Neural cell (in vitro differentiated cells): ENCODE measurements around the gene CENPT. TPM values are rescaled to one million over a fixed set of nuclear protein-coding genes. Genes with fewer than 3 reads are reported as not detected.

Experiments used
- H2AFZ ChIP-seq: fragments of 200-600, 300-800 bp; sonication (generic), shearing (Covaris generic); 2 replicates; pipeline ENCODE4 v1.6.0; 2014; ENCODE audit warnings: low read depth, mild to moderate bottlenecking, antibody characterized with exemption, low read length, moderate library complexity
- H3F3A ChIP-seq: fragments of 200-600 bp; shearing (Covaris generic); 2 replicates; pipeline ENCODE4 v1.6.1; 2016; ENCODE audit warnings: mild to moderate bottlenecking, moderate library complexity, mixed read lengths, antibody characterized with exemption, low read length; ENCODE audit not compliant: insufficient read depth, poor library complexity, severe bottlenecking
- H3K27ac ChIP-seq: fragments of 200-600, 300-800 bp; sonication (generic), shearing (Covaris generic); 2 replicates; pipeline ENCODE4 v1.5.1; 2014; ENCODE audit warnings: mild to moderate bottlenecking, low read length, moderate library complexity
- H3K27me3 ChIP-seq: fragments of 300-800, 200-600 bp; sonication (generic), shearing (Covaris generic); 2 replicates; pipeline ENCODE4 v1.6.0; 2014; ENCODE audit warnings: mild to moderate bottlenecking, low read depth, low read length, moderate library complexity; ENCODE audit not compliant: insufficient read depth
- H3K36me3 ChIP-seq: fragments of 300-800, 200-600 bp; sonication (generic), shearing (Covaris generic); 2 replicates; pipeline ENCODE4 v1.5.1; 2014; ENCODE audit warnings: mild to moderate bottlenecking, antibody characterized with exemption, low read length, moderate library complexity; ENCODE audit not compliant: insufficient read depth
- H3K4me2 ChIP-seq: fragments of 300-800, 200-600 bp; sonication (generic), shearing (Covaris generic); 2 replicates; pipeline ENCODE4 v1.6.0; 2014; ENCODE audit warnings: mild to moderate bottlenecking, low read length
- H3K4me3 ChIP-seq: fragments of 300-800, 200-600 bp; sonication (generic), shearing (Covaris generic); 2 replicates; pipeline ENCODE4 v1.5.1; 2014; ENCODE audit warnings: mild to moderate bottlenecking, low read length, moderate library complexity
- H3K79me2 ChIP-seq: fragments of 200-600 bp; shearing (Covaris generic); replicated peaks from 2 replicates; pipeline ENCODE4 v1.6.0; 2014; ENCODE audit warnings: mild to moderate bottlenecking, low read length, moderate library complexity; ENCODE audit not compliant: insufficient read depth
- H3K9ac ChIP-seq: fragments of 300-800, 200-600 bp; sonication (generic), shearing (Covaris generic); 2 replicates; pipeline ENCODE4 v1.6.1; 2016; ENCODE audit warnings: mild to moderate bottlenecking, low read length, mixed read lengths
- H3K9me2 ChIP-seq: fragments of 200-600 bp; shearing (Covaris generic); 2 replicates; pipeline ENCODE4 v1.6.1; 2016; ENCODE audit warnings: mild to moderate bottlenecking, low read length, mixed read lengths; ENCODE audit not compliant: insufficient read depth
- H3K9me3 ChIP-seq: fragments of 200-600, 300-800 bp; sonication (generic), shearing (Covaris generic); 2 replicates; pipeline ENCODE4 v1.6.1; 2016; ENCODE audit warnings: mild to moderate bottlenecking, mixed run types, low read length, moderate library complexity, mixed read lengths
- H4K20me1 ChIP-seq: fragments of 200-600 bp; shearing (Covaris generic); 2 replicates; pipeline ENCODE4 v1.6.1; 2016; ENCODE audit warnings: mild to moderate bottlenecking, mixed run types; ENCODE audit not compliant: insufficient read depth
- EP300 ChIP-seq: fragments of 450-650 bp; conservative IDR thresholded peaks from 2 replicates; pipeline ENCODE4 v1.6.1; 2014; ENCODE audit warnings: antibody characterized with exemption, mild to moderate bottlenecking, moderate library complexity; ENCODE audit not compliant: poor library complexity, severe bottlenecking
- EZH2 ChIP-seq: fragments of 200-600, 300-800 bp; shearing (Covaris generic), sonication (generic); IDR thresholded peaks from 2 replicates; pipeline ENCODE4 v1.6.1; 2014; ENCODE audit warnings: antibody characterized with exemption, low read length, borderline replicate concordance, mild to moderate bottlenecking; ENCODE audit not compliant: insufficient read depth, poor library complexity, severe bottlenecking
- MXI1 ChIP-seq: fragments of 450-650 bp; conservative IDR thresholded peaks from 2 replicates; pipeline ENCODE4 v1.6.1; 2014; ENCODE audit warnings: antibody characterized with exemption, mild to moderate bottlenecking; ENCODE audit not compliant: poor library complexity, severe bottlenecking
- POLR2AphosphoS5 ChIP-seq: IDR thresholded peaks from 2 replicates; pipeline ENCODE4 v1.6.1; 2012
- RAD21 ChIP-seq: fragments of 450-650 bp; conservative IDR thresholded peaks from 2 replicates; pipeline ENCODE4 v1.6.1; 2014; ENCODE audit warnings: antibody characterized with exemption, mild to moderate bottlenecking, moderate library complexity
- REST ChIP-seq: IDR thresholded peaks from 2 replicates; pipeline ENCODE4 v1.6.1; 2012; ENCODE audit warnings: borderline replicate concordance
- SMC3 ChIP-seq: fragments of 450-650 bp; conservative IDR thresholded peaks from 2 replicates; pipeline ENCODE4 v1.6.1; 2014; ENCODE audit warnings: antibody characterized with exemption, mild to moderate bottlenecking, moderate library complexity; ENCODE audit not compliant: poor library complexity
- TAF1 ChIP-seq: IDR thresholded peaks from 2 replicates; pipeline ENCODE4 v1.6.1; 2012; ENCODE audit warnings: low read depth
- polyA plus RNA-seq: library from polyadenylated mRNA; depleted of rRNA; stranded (reverse); fragments of >200 nt; gene quantifications from 2 replicates; pipeline ENCODE4 v1.2.3, GENCODE V29; 2014
- TF ChIP-seq, protein P1 (sequence below): fragments of 450-650 bp; IDR thresholded peaks from 2 replicates; pipeline ENCODE4 v1.5.1; 2014; ENCODE audit warnings: antibody characterized with exemption, mild to moderate bottlenecking, moderate library complexity; ENCODE audit not compliant: poor library complexity, severe bottlenecking

Gene CENPT
- polyA plus RNA-seq, 1 donor from 2014 or later, result 104 TPM

GRCh38 chr16:67860589-67861398 is 13.3 kb upstream of the CENPT start:
- Histone ChIP-seq H3K79me2 (peaks cover 42% of the 10 kb centered on the region), H3K4me2 (no peak overlapping the region), H3K36me3 (no peaks in the 10 kb centered on the region)

DNA sequence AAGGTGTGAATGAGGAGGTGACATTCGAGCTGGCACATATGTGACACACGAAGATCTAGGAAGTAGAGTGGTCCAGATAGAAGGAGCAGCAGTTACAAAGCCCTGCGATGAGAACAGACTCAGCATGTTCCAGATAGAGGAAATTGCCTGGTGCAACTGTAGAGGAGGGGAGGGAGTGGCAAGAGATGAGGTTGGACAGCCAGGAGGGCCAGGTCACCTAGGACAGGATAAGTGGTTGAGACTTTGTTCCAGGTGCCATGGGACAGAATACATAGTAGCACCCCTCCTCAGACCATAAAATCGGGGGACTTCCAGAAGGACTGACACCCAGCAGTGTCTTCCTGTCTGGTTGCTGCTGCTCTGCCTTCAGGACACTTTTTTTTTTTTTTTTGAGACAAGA is 11.0 kb upstream of the CENPT start:
- no peak overlapping the region for H3K4me2 ChIP-seq
- H3K27ac ChIP-seq, result no peak overlapping the region
- no peaks in the 10 kb centered on the region for H4K20me1 ChIP-seq
- H3K9me3 ChIP-seq, result no peaks in the 10 kb centered on the region
- TF ChIP-seq TAF1, result no peak
- H3K9me2 ChIP-seq, result no peaks in the 10 kb centered on the region
- no peak overlapping the region for H2AFZ ChIP-seq
- H3K4me3 ChIP-seq, result no peak overlapping the region
- H3F3A ChIP-seq, result no peaks in the 10 kb centered on the region
- no peak overlapping the region for H3K9ac ChIP-seq
- peaks cover 59% of the 10 kb centered on the region for H3K79me2 ChIP-seq
- H3K27me3 ChIP-seq, result no peaks in the 10 kb centered on the region
- H3K36me3 ChIP-seq, result no peaks in the 10 kb centered on the region

More at GRCh38 chr16:67860589-67861398, 13.3 kb upstream of the CENPT start:
- TF ChIP-seq EZH2 (no peak), POLR2AphosphoS5 (no peak), REST (no peak), TAF1 (no peak), RAD21 (no peak), EP300 (no peak), SMC3 (no peak), MXI1 (no peak)
- TF ChIP-seq, protein P1, sequence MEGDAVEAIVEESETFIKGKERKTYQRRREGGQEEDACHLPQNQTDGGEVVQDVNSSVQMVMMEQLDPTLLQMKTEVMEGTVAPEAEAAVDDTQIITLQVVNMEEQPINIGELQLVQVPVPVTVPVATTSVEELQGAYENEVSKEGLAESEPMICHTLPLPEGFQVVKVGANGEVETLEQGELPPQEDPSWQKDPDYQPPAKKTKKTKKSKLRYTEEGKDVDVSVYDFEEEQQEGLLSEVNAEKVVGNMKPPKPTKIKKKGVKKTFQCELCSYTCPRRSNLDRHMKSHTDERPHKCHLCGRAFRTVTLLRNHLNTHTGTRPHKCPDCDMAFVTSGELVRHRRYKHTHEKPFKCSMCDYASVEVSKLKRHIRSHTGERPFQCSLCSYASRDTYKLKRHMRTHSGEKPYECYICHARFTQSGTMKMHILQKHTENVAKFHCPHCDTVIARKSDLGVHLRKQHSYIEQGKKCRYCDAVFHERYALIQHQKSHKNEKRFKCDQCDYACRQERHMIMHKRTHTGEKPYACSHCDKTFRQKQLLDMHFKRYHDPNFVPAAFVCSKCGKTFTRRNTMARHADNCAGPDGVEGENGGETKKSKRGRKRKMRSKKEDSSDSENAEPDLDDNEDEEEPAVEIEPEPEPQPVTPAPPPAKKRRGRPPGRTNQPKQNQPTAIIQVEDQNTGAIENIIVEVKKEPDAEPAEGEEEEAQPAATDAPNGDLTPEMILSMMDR, result no peak
- H4K20me1 ChIP-seq, result no peaks in the 10 kb centered on the region
- H3K9me3 ChIP-seq, result no peaks in the 10 kb centered on the region
- H2AFZ ChIP-seq, result no peak overlapping the region
- H3F3A ChIP-seq, result no peaks in the 10 kb centered on the region
- no peak overlapping the region for H3K9ac ChIP-seq
- H3K4me3 ChIP-seq, result no peak overlapping the region
- no peaks in the 10 kb centered on the region for H3K27me3 ChIP-seq
- no peaks in the 10 kb centered on the region for H3K9me2 ChIP-seq
- no peak overlapping the region for H3K27ac ChIP-seq
